CD4-positive, alpha-beta T cell treated with Interleukin-17A for 4 hours (primary cell): ENCODE measurements around the gene KRT84.

Source experiments
- DNase-seq: peaks from one replicate; pipeline ENCODE4 v3.0.0-alpha.2; 2020; ENCODE audit warnings: mixed read lengths

KRT84 gene

GRCh38 chr12:52382854-52383253 is 2.6 kb downstream of the KRT84 start:
- DNase-seq, result peak; percentile 14

- DNase-seq, result no peak
Observed at GRCh38 chr12:52381206-52381605, 4.2 kb downstream of the KRT84 start.

- DNase-seq, result no peak
Observed at GRCh38 chr12:52380271-52380694, 5.2 kb downstream of the KRT84 start.

- DNase-seq, result no peak
Observed at GRCh38 chr12:52379536-52379935, 5.9 kb downstream of the KRT84 start.

- no peak for DNase-seq
Observed at GRCh38 chr12:52378091-52378490, 7.4 kb downstream of the KRT84 start.

GRCh38 chr12:52377266-52377665 is 8.2 kb downstream of the KRT84 start:
- no peak for DNase-seq

- peak; percentile 62 for DNase-seq
Observed at GRCh38 chr12:52372216-52373154, 13.0 kb downstream of the KRT84 start.

GRCh38 chr12:52371716-52372115 is 13.7 kb downstream of the KRT84 start:
- no peak for DNase-seq

- no peak for DNase-seq
Observed at GRCh38 chr12:52370926-52371608, 14.4 kb downstream of the KRT84 start.

- DNase-seq, result no peak
Observed at GRCh38 chr12:52369809-52370208, 15.6 kb downstream of the KRT84 start.

- no peak for DNase-seq
Observed at GRCh38 chr12:52369211-52369610, 16.2 kb downstream of the KRT84 start.

- no peak for DNase-seq
Observed at GRCh38 chr12:52368508-52368907, 16.9 kb downstream of the KRT84 start.

- DNase-seq, result no peak
Observed at GRCh38 chr12:52367876-52368275, 17.6 kb downstream of the KRT84 start.

- no peak for DNase-seq
Observed at GRCh38 chr12:52366738-52367485, 18.5 kb downstream of the KRT84 start, which contains the start of gene KRT85. KRT85 (minus strand) TSS chr12:52367481; CDS start chr12:52367405, 76 bp downstream.

GRCh38 chr12:52364901-52365489 is 20.5 kb downstream of the KRT84 start:
- DNase-seq, result no peak

- DNase-seq, result no peak
Observed at GRCh38 chr12:52364061-52364460, 21.4 kb downstream of the KRT84 start.

- DNase-seq, result no peak
Observed at GRCh38 chr12:52363111-52363679, 22.3 kb downstream of the KRT84 start.

- no peak for DNase-seq
Observed at GRCh38 chr12:52362118-52362726, 23.2 kb downstream of the KRT84 start.

- DNase-seq, result no peak
Observed at GRCh38 chr12:52361553-52361952, 23.9 kb downstream of the KRT84 start.

GRCh38 chr12:52360663-52361271 is 24.7 kb downstream of the KRT84 start:
- no peak for DNase-seq

- no peak for DNase-seq
Observed at GRCh38 chr12:52360106-52360662, 25.3 kb downstream of the KRT84 start.
